ENCODE measurements around the gene FBXL2.
"Not testable (repeated sequence)": the region's sequence is repeated elsewhere in the genome, so short reads cannot be mapped to it uniquely, and the experiment has no call there.

The FBXL2 gene

DNA sequence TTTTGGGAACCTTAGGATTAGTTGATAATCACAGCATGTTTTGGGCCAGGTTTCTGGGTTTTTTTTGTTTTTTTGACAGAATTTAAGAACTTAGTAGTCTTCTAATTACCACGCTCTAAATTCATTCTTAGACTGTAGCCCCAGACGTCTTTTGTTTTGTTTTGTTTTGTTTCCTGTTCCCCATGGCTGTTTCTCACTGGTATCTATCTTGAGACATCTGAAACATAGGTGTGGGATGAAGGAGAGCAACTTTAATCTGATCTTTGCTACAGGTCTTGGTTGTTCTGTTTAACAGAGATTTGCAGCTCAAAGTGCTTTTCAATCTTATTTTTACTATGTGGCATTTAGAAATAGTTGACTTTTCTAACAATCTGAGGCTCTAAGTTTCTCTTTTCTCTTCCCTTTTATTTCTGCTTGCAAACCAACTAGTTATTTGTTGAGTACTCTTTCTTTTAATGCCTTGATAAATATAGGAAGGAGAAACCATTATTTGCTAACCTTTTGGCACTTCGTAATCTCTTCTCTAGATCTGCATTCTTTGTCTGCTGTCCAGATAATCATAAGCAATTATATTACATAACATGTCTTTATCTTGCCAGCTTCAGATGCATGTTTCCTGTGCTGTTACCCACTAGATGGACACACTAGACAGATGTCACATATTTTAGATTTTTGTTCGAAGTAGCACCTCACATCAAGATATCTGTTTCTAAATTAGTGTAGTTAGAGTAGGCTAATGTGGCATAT, 40.9 kb downstream of the FBXL2 start:
- DNase-seq: no peak

GRCh38 chr3:33318710-33319380, 41.6 kb downstream of the FBXL2 start:
- DNase-seq: no peak

GRCh38 chr3:33322412-33322811, 45.2 kb downstream of the FBXL2 start:
- no peak for DNase-seq

DNA sequence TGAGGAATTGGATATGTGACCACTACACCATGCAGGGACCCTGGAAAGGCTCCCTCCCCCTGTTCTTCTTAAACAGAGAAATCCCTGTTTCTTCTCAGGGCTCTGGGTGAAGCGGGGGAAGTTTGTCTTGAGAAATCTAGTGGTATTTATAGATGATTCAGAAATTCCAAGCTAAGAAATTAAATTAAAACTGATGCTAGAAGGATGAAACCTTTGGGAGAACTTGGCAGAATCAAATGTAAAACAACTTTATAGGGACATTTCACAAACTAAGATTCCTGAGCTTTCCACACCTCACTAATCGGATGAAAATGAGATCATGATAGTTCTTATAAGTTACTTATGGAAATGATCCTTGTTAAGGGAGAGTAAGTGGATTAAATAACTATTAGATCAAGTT, 54.2 kb downstream of the FBXL2 start:
- no peak for DNase-seq

GRCh38 chr3:33334364-33334763, 57.1 kb downstream of the FBXL2 start:
- DNase-seq: no peak

DNA sequence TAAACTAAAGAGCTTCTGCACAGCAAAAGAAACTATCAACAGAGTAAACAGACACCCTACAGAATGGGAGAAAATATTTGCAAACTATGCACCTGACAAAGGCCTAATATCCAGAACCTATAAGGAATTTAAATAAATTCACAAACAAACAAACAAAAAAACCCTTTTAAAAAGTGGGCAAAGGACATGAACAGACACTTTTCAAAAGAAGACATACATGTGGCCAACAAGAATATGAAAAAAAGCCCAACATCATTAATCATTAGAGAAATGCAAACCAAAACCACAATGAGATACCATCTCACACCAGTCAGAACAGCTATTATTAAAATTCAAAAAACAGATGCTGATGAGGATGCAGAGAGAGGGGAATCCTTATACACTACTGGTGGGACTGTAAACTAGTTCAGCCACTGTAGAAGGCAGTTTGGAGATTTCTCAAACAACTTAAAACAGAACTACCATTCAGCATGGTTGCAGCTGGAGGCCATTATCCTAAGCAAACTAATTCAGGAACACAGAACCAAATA, 61.8 kb downstream of the FBXL2 start:
- DNase-seq: not testable (repeated sequence)

DNA sequence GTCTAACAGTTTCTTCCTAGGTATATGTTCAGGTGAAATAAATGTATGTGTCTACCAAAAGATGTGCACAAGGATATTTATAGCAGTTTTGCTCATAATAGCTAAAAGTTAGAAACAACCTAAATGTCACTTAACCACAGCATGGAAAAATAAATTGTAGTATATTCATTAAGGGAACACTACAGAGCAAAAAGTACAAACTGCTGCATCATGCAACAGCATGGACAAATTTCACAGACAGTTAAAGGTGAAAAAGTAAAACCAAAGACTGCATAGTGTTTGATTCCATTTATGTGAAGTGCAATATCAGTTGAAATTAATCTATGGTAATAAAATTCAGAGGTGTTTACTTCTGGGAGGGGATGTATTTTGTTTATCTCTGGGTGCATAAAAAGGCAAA, 62.5 kb downstream of the FBXL2 start:
- DNase-seq: no peak

GRCh38 chr3:33355611-33356010, 78.4 kb downstream of the FBXL2 start:
- DNase-seq: no peak

DNA sequence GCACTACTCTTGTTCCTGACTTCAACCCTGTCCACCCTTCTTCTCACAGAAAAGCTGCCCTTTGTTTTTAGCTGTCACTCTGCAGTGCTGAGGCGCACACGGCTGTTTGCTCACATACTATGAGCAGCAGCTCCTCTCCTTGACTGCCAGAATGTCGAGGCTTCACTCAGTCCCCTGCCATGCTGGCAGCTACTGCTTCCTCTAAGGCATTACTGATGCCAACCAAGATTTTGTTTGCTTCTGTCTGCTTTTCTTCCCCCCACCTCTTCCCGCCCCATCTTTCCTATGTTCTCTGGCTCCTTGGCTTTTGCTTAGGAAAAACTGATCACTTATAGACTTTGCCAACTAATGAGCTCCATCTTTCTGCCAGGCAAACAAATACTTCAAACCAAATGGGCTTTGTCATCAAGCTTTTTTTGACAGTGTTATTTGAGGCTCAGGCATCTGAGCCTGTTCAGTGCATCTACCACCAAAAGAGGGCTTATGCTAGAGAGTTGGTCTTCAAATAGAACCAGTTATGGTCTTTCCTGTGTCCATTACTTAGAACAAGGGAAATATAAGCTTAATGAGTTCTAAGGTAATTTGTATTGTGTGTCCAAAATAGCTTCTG, 81.0 kb downstream of the FBXL2 start:
- no peak for DNase-seq

GRCh38 chr3:33360136-33360825, 83.0 kb downstream of the FBXL2 start:
- DNase-seq: no peak

DNA sequence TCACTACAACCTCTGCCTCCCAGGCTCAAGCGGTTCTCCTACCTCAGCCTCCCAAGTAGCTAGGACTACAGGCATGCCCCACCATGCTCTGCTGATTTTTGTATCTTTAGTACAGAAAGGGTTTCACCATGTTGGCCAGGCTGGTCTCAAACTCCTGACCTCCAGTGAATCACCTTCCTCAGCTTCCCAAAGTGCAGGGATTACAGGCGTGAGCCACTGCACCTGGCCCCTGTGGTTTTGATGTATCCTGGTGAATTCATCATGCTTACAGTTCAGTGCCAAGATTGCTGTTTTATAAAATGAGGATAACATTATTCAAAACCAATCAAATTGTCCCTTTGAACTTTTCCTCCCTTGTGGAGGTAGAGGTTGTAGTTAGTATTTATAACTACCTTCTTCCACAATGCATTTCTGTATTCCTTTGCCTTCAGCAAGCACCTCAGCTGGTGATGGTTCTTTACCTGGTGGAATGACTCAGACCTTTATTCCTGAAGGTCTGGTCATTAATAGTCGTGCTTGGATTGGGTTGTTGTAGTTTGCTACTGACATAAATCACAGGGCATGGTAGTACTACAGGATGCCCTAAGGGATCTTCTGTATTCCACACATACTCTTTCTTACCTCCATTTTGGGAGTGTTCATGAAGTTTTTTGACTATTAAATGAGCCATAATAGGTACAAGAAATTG, 86.0 kb downstream of the FBXL2 start:
- no peak for DNase-seq

- DNase-seq: no peak
Measured at GRCh38 chr3:33364060-33364459, 86.8 kb downstream of the FBXL2 start.

DNA sequence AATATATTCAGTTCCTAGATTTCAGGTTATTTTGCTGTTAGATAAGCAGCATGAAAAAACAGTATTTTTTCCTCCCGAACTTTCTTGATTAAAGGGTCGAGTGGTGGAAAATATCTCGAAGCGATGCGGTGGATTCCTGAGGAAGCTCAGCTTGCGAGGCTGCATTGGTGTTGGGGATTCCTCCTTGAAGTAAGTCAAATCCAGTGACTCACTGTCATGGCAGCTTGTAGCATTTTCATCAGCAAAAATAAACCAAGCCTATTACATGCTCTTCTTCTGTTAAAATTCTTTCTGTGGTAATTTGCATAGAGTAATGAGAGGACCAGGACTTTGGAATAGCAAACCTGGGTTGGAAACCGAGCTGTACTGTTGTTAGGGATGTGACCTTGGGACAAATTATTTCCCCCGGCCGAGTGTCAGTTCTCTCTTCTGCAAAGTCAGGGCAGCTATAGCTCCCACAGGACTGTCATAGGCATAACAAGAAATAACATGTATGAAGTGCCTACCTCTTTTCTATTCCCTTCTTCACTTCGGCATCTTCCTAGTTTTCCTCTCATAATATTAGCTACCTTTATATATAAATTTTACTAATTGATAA, 87.4 kb downstream of the FBXL2 start:
- no peak for DNase-seq

GRCh38 chr3:33372218-33373081, 95.2 kb downstream of the FBXL2 start:
- peak; percentile 52 for DNase-seq

GRCh38 chr3:33373082-33373437, 95.8 kb downstream of the FBXL2 start:
- no peak for DNase-seq

- DNase-seq: no peak
Measured at GRCh38 chr3:33377489-33377888, 100.2 kb downstream of the FBXL2 start.

- no peak for DNase-seq
Measured at GRCh38 chr3:33377931-33378330, 100.7 kb downstream of the FBXL2 start.

DNA sequence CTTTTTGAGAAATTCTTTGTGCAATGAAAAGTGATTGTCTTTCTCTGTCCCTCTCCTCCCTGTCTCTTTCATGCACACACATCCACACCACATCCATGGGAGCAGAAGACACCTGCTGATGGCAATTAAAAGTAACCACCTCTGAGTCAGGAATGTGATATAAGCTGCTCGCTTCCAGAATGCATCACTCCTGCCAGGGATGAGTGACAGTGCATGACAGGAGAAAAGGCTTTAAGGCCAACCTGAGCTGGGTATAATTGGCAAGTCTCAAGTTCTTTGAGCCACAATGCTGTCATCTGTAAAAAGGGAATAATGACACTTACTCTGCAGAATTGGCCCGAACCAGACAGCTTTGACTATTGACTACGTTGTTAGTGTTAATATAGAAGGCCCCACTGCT, 103.4 kb downstream of the FBXL2 start:
- no peak for DNase-seq

- DNase-seq: no peak
Measured at GRCh38 chr3:33383951-33384350, 106.7 kb downstream of the FBXL2 start.

DNA sequence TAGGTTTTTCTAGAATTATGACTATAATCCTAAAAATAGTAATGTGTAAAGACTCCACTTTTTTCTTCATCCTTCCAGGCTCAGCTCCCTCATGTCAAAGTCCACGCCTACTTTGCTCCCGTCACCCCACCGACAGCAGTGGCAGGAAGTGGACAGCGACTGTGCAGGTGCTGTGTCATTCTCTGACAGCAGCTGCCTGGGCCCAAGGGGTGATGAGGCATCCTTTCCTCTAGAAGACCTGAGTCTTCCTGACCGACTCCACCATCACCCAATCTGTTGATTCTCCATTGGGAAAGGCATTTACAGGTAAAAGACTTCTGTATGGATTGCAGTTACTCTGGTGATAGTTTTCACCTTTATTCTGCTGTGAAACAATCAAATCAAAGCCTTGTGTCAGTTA, 108.2 kb downstream of the FBXL2 start:
- DNase-seq: peak; percentile 83

DNA sequence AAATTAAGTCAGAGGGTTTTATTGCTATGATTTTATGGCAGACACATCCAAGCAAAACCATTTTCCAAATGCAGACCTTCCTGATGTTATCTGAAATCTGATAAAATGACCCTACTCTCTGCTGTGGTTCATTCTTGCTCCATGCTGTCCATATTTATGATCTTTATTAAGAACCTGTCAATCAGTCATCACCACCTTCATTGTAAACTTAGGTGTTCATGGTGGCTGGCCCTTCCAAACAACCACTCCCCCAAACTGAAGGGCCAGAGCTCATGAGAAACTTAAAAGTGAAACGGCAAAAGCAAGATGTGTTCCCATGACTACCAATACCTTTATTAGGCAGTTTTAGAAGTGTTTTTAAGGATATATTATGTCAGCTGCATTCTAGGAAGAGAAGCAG, 109.4 kb downstream of the FBXL2 start:
- DNase-seq: no peak
